K562 (cell line): Measurements from ENCODE around the gene PIK3C2A. TPM values are rescaled to one million over a fixed set of nuclear protein-coding genes. Genes with fewer than 3 reads are reported as not detected.

Source experiments
- polyA plus RNA-seq, 8 experiments: library from polyadenylated mRNA; depleted of rRNA in 4 of 8; stranded (reverse) in 5 of 8; unstranded in 3 of 8; fragments of >200 nt; fragmentation: Nextera tagmentation in 2 of 8; fragmentation: Illumina TruSeq in 1 of 8; extraction: Ambion mirVana in 2 of 8; extraction: Trizol in 1 of 8; gene quantifications; 2 replicates each; pipeline versions ENCODE4 v1.2.1 to v1.2.3, GENCODE V29; 2011 to 2014; ENCODE audit warnings: inconsistent platforms in 1 of 8, missing spikeins in 1 of 8
- total RNA-seq, 7 experiments: library from RNA; depleted of rRNA in 6 of 7; stranded (reverse); fragments of >200 nt in 6 of 7; fragmentation: Illumina TruSeq in 2 of 7; extraction: Trizol in 2 of 7; gene quantifications; 2 replicates each; pipeline versions ENCODE4 v1.2.1 to v1.2.3, GENCODE V29; 2011 to 2021; ENCODE audit warnings: low replicate concordance in 1 of 7

The PIK3C2A gene
- total and polyA plus RNA-seq, 9 of the 15 experiments (the other 6 are each of a cell fraction or from before 2014, with no cell fraction given) = 3.1 to 25.2 (median 15.6) TPM

Other genes with a start within 250 kb of the PIK3C2A start
- 0.33 and 0.77 TPM in 2 replicates for gene PLEKHA7, start 193.6 kb downstream of the PIK3C2A start, total RNA-seq (2014; rRNA removed)
- gene PLEKHA7, start 193.6 kb downstream of the PIK3C2A start, total RNA-seq (2014; rRNA removed; fragmentation: Illumina TruSeq; extraction: Trizol) = 0.18 and 0.54 TPM in 2 replicates
- gene PLEKHA7, start 193.6 kb downstream of the PIK3C2A start, total RNA-seq (2015; rRNA removed; fragmentation: Illumina TruSeq; extraction: Trizol) = 0.04 and 0.22 TPM in 2 replicates
- gene PLEKHA7, start 193.6 kb downstream of the PIK3C2A start, total RNA-seq (2021) = 0.24 and 0.51 TPM in 2 replicates
- gene PLEKHA7, start 193.6 kb downstream of the PIK3C2A start, polyA plus RNA-seq (2011; rRNA removed) = 0.06 and 0.12 TPM in 2 replicates
- gene PLEKHA7, start 193.6 kb downstream of the PIK3C2A start, polyA plus RNA-seq (2014; fragmentation: Illumina TruSeq; extraction: Trizol) = 0.16 and 0.47 TPM in 2 replicates
- under 1 TPM in 1 of 2 experiments, not detected in 1; 0.10 TPM for gene PLEKHA7, start 193.6 kb downstream of the PIK3C2A start, polyA plus RNA-seq (2014; fragmentation: Nextera tagmentation; extraction: Ambion mirVana)
- gene PLEKHA7, start 193.6 kb downstream of the PIK3C2A start, polyA plus RNA-seq (2014; rRNA removed) = 0.37 and 0.53 TPM in 2 replicates
- 1,264 and 1,267 TPM in 2 replicates for gene RPS13, start 130.3 kb downstream of the PIK3C2A start, total RNA-seq (2014; rRNA removed)
- 1,762 and 1,914 TPM in 2 replicates for gene RPS13, start 130.3 kb downstream of the PIK3C2A start, total RNA-seq (2014; rRNA removed; fragmentation: Illumina TruSeq; extraction: Trizol)
- 1,378 and 1,507 TPM in 2 replicates for gene RPS13, start 130.3 kb downstream of the PIK3C2A start, total RNA-seq (2015; rRNA removed; fragmentation: Illumina TruSeq; extraction: Trizol)
- gene RPS13, start 130.3 kb downstream of the PIK3C2A start, total RNA-seq (2021) = 1,425 and 1,570 TPM in 2 replicates
- gene RPS13, start 130.3 kb downstream of the PIK3C2A start, polyA plus RNA-seq (2011; rRNA removed) = 1,768 and 1,913 TPM in 2 replicates
- gene RPS13, start 130.3 kb downstream of the PIK3C2A start, polyA plus RNA-seq (2014; fragmentation: Illumina TruSeq; extraction: Trizol) = 1,488 and 1,561 TPM in 2 replicates
- 1,000 to 10,000 TPM; 3,147 to 3,714 TPM for gene RPS13, start 130.3 kb downstream of the PIK3C2A start, polyA plus RNA-seq (2014; fragmentation: Nextera tagmentation; extraction: Ambion mirVana)
- 1,712 and 1,810 TPM in 2 replicates for gene RPS13, start 130.3 kb downstream of the PIK3C2A start, polyA plus RNA-seq (2014; rRNA removed)
- gene NUCB2, start 68.8 kb upstream of the PIK3C2A start, total RNA-seq (2014; rRNA removed) = 47.0 and 54.0 TPM in 2 replicates
- 67.3 and 81.6 TPM in 2 replicates for gene NUCB2, start 68.8 kb upstream of the PIK3C2A start, total RNA-seq (2014; rRNA removed; fragmentation: Illumina TruSeq; extraction: Trizol)
- 97.3 and 108 TPM in 2 replicates for gene NUCB2, start 68.8 kb upstream of the PIK3C2A start, total RNA-seq (2015; rRNA removed; fragmentation: Illumina TruSeq; extraction: Trizol)
- gene NUCB2, start 68.8 kb upstream of the PIK3C2A start, total RNA-seq (2021) = 55.6 and 62.0 TPM in 2 replicates
- gene NUCB2, start 68.8 kb upstream of the PIK3C2A start, polyA plus RNA-seq (2011; rRNA removed) = 72.7 and 92.4 TPM in 2 replicates
- gene NUCB2, start 68.8 kb upstream of the PIK3C2A start, polyA plus RNA-seq (2014; fragmentation: Illumina TruSeq; extraction: Trizol) = 66.1 and 84.6 TPM in 2 replicates
- 10 to 100 TPM; 89.0 to 95.5 TPM for gene NUCB2, start 68.8 kb upstream of the PIK3C2A start, polyA plus RNA-seq (2014; fragmentation: Nextera tagmentation; extraction: Ambion mirVana)
- gene NUCB2, start 68.8 kb upstream of the PIK3C2A start, polyA plus RNA-seq (2014; rRNA removed) = 65.8 and 74.1 TPM in 2 replicates
- gene NCR3LG1, start 143.8 kb upstream of the PIK3C2A start, total RNA-seq (2014; rRNA removed) = 23.7 and 28.4 TPM in 2 replicates
- gene NCR3LG1, start 143.8 kb upstream of the PIK3C2A start, total RNA-seq (2014; rRNA removed; fragmentation: Illumina TruSeq; extraction: Trizol) = 39.8 and 45.1 TPM in 2 replicates
- gene NCR3LG1, start 143.8 kb upstream of the PIK3C2A start, total RNA-seq (2015; rRNA removed; fragmentation: Illumina TruSeq; extraction: Trizol) = 36.2 and 38.1 TPM in 2 replicates
- 31.5 and 32.4 TPM in 2 replicates for gene NCR3LG1, start 143.8 kb upstream of the PIK3C2A start, total RNA-seq (2021)
- gene NCR3LG1, start 143.8 kb upstream of the PIK3C2A start, polyA plus RNA-seq (2011; rRNA removed) = 21.5 and 25.1 TPM in 2 replicates
- gene NCR3LG1, start 143.8 kb upstream of the PIK3C2A start, polyA plus RNA-seq (2014; fragmentation: Illumina TruSeq; extraction: Trizol) = 30.8 and 33.8 TPM in 2 replicates
- gene NCR3LG1, start 143.8 kb upstream of the PIK3C2A start, polyA plus RNA-seq (2014; fragmentation: Nextera tagmentation; extraction: Ambion mirVana) = 1 to 10 TPM; 4.1 to 6.6 TPM
- gene NCR3LG1, start 143.8 kb upstream of the PIK3C2A start, polyA plus RNA-seq (2014; rRNA removed) = 13.8 and 17.3 TPM in 2 replicates
- 1.6 and 2.7 TPM in 2 replicates for gene KCNJ11, start 180.7 kb upstream of the PIK3C2A start, total RNA-seq (2014; rRNA removed)
- gene KCNJ11, start 180.7 kb upstream of the PIK3C2A start, total RNA-seq (2014; rRNA removed; fragmentation: Illumina TruSeq; extraction: Trizol) = 0.41 and 0.62 TPM in 2 replicates
- 0.54 and 0.60 TPM in 2 replicates for gene KCNJ11, start 180.7 kb upstream of the PIK3C2A start, total RNA-seq (2015; rRNA removed; fragmentation: Illumina TruSeq; extraction: Trizol)
- 3.3 and 3.7 TPM in 2 replicates for gene KCNJ11, start 180.7 kb upstream of the PIK3C2A start, total RNA-seq (2021)
- gene KCNJ11, start 180.7 kb upstream of the PIK3C2A start, polyA plus RNA-seq (2011; rRNA removed) = 0.85 and 1.8 TPM in 2 replicates
- 1.4 and 3.1 TPM in 2 replicates for gene KCNJ11, start 180.7 kb upstream of the PIK3C2A start, polyA plus RNA-seq (2014; fragmentation: Illumina TruSeq; extraction: Trizol)
- not detected for gene KCNJ11, start 180.7 kb upstream of the PIK3C2A start, polyA plus RNA-seq (2014; fragmentation: Nextera tagmentation; extraction: Ambion mirVana)
- gene KCNJ11, start 180.7 kb upstream of the PIK3C2A start, polyA plus RNA-seq (2014; rRNA removed) = 0.86 and 2.7 TPM in 2 replicates